Prostate gland (tissue), 2 donors: ENCODE results near the gene MARK3. TPM values are rescaled to one million over a fixed set of nuclear protein-coding genes. Genes with fewer than 3 reads are reported as not detected.

ENCODE experiments used
- DNase-seq: peaks from one replicate; pipeline ENCODE4 v3.0.0-alpha.2; 2019; ENCODE audit warnings: low spot score
- H3K27ac ChIP-seq, 2 donors: fragments of 200-600 bp; sonication (generic); 2 replicates each; pipeline ENCODE4 v1.5.1; 2017 to 2019
- H3K27me3 ChIP-seq: fragments of 200-600 bp; sonication (generic); replicated peaks from 2 replicates; pipeline ENCODE4 v1.5.1; 2019; ENCODE audit not compliant: insufficient read depth
- H3K36me3 ChIP-seq, 2 donors: fragments of 200-600 bp; sonication (generic); 1 replicate in 1 of 2; 2 replicates in 1 of 2; pipeline versions ENCODE4 v1.5.1 to v1.8.1; 2017 to 2019
- H3K4me1 ChIP-seq: fragments of 200-600 bp; sonication (generic); replicated peaks from 2 replicates; pipeline ENCODE4 v1.5.1; 2019
- H3K4me3 ChIP-seq, 2 donors: fragments of 200-600 bp; sonication (generic); 2 replicates each; pipeline ENCODE4 v1.5.1; 2017 to 2019
- H3K9me3 ChIP-seq: fragments of 200-600 bp; sonication (generic); 2 replicates; pipeline ENCODE4 v1.5.1; 2017
- CTCF ChIP-seq, 4 experiments: fragments of 200-600 bp in 2 of 4; fragments of 450-650 bp in 2 of 4; sonication (generic) in 2 of 4; IDR thresholded peaks; 1 replicate in 3 of 4; 2 replicates in 1 of 4; pipeline ENCODE4 v1.5.1; 2016 to 2019; ENCODE audit warnings: antibody characterized with exemption in 4 of 4, mild to moderate bottlenecking in 2 of 4, moderate library complexity in 2 of 4
- POLR2A ChIP-seq: fragments of 450-650 bp; IDR thresholded peaks from one replicate; pipeline ENCODE4 v1.6.1; 2016; ENCODE audit warnings: antibody characterized with exemption, mild to moderate bottlenecking
- POLR2AphosphoS5 ChIP-seq: sonication (generic); formaldehyde crosslinking; IDR thresholded peaks from one replicate; pipeline ENCODE4 v1.6.1; 2017; ENCODE audit warnings: antibody characterized with exemption
- WGBS: methylation state at CpG from one replicate; pipeline ENCODE4 v1.1.5; 2018; 5-methylcytosine and 5-hydroxymethylcytosine counted together
- intact Hi-C: fragments of 100-400 bp; cut with DNase I; formaldehyde crosslinking; loops from one replicate; pipeline ENCODE4 v1.14.2; 2022
- total RNA-seq, 2 donors: library from RNA; depleted of rRNA; stranded (reverse); fragments of >200 nt; gene quantifications; one replicate each; pipeline ENCODE4 v1.1.0, GENCODE V29; 2016

MARK3 gene
- total RNA-seq, 2 donors from 2014 or later: 51.5 to 115 TPM

- no peak for DNase-seq
- 95% methylated on average over 6 of the region's 6 CpGs for WGBS
- Histone ChIP-seq H3K4me1 (no peaks in the 10 kb centered on the region), H3K4me3 (no peak overlapping the region), H3K36me3 (no peaks in the 10 kb centered on the region), H3K9me3 (no peaks in the 10 kb centered on the region), H3K27me3 (no peaks in the 10 kb centered on the region), H3K27ac (no peak overlapping the region)
- intact Hi-C loops: no loop called here
- TF ChIP-seq CTCF (IDR thresholded peaks at IDR 0.05) (no peak), POLR2AphosphoS5 (no peak), POLR2A (no peak)
Observed at GRCh38 chr14:103442288-103442687, 57.1 kb downstream of the MARK3 start.

GRCh38 chr14:103443111-103443510 is 57.9 kb downstream of the MARK3 start:
- Histone ChIP-seq H3K27me3 (no peaks in the 10 kb centered on the region), H3K27ac (no peak overlapping the region), H3K4me1 (no peaks in the 10 kb centered on the region), H3K4me3 (no peak overlapping the region), H3K9me3 (no peaks in the 10 kb centered on the region), H3K36me3 (no peaks in the 10 kb centered on the region)
- no peak for DNase-seq
- TF ChIP-seq POLR2AphosphoS5 (no peak), POLR2A (no peak), CTCF (IDR thresholded peaks at IDR 0.05) (no peak)
- 93% methylated on average over 2 of the region's 2 CpGs for WGBS
- intact Hi-C loops: no loop called here

- no peaks in the 10 kb centered on the region for H3K9me3 ChIP-seq
- 48% methylated on average over 4 of the region's 4 CpGs for WGBS
- no peaks in the 10 kb centered on the region for H3K36me3 ChIP-seq
- TF ChIP-seq POLR2A (no peak), POLR2AphosphoS5 (peak; percentile 35)
- intact Hi-C loops: no loop called here
- no peak for DNase-seq
- peak overlapping the region in 1 of 2 donors; percentile 30 for H3K27ac ChIP-seq
- no peaks in the 10 kb centered on the region for H3K4me1 ChIP-seq
- H3K27me3 ChIP-seq: no peaks in the 10 kb centered on the region
- no peak overlapping the region for H3K4me3 ChIP-seq
Observed at GRCh38 chr14:103444837-103445524, 59.8 kb downstream of the MARK3 start.

- no peak overlapping the region for H3K27ac ChIP-seq
- WGBS: 80% methylated on average over 3 of the region's 3 CpGs
- H3K4me1 ChIP-seq: no peaks in the 10 kb centered on the region
- H3K9me3 ChIP-seq: no peaks in the 10 kb centered on the region
- DNase-seq: no peak
- H3K27me3 ChIP-seq: no peaks in the 10 kb centered on the region
- H3K4me3 ChIP-seq: no peak overlapping the region
- TF ChIP-seq POLR2A (no peak), POLR2AphosphoS5 (no peak), CTCF (IDR thresholded peaks at IDR 0.05) (no peak)
- intact Hi-C loops: no loop called here
- no peaks in the 10 kb centered on the region for H3K36me3 ChIP-seq
Observed at GRCh38 chr14:103445806-103446205, 60.6 kb downstream of the MARK3 start.

- Histone ChIP-seq H3K36me3 (no peaks in the 10 kb centered on the region), H3K27me3 (no peaks in the 10 kb centered on the region), H3K27ac (no peak overlapping the region), H3K4me1 (no peaks in the 10 kb centered on the region), H3K9me3 (no peaks in the 10 kb centered on the region), H3K4me3 (no peak overlapping the region)
- TF ChIP-seq POLR2A (no peak), CTCF (IDR thresholded peaks at IDR 0.05) (no peak), POLR2AphosphoS5 (no peak)
- intact Hi-C loops: no loop called here
- DNase-seq: no peak
- 95% methylated on average over 2 of the region's 2 CpGs for WGBS
Observed at GRCh38 chr14:103448097-103448496, 62.9 kb downstream of the MARK3 start.
